Measurements from ENCODE around the gene RIPOR1. TPM values are rescaled to one million over a fixed set of nuclear protein-coding genes. Genes with fewer than 3 reads are reported as not detected.
"Not testable (repeated sequence)": the region's sequence is repeated elsewhere in the genome, so short reads cannot be mapped to it uniquely, and the experiment has no call there.

Gene RIPOR1
- total RNA-seq, 1 donor from 2014 or later, result 74.9 TPM

GRCh38 chr16:67509016-67509415, 19.6 kb upstream of the RIPOR1 start:
- no peak for TF ChIP-seq CTCF (conservative IDR thresholded peaks at IDR 0.05; ENCODE audit: low read depth, low read length)
- H3K4me3 ChIP-seq (ENCODE audit: low read depth, low read length), result no peak overlapping the region
- DNase-seq (ENCODE audit: low read depth), result no peak

- not testable (repeated sequence) for DNase-seq (ENCODE audit: low read depth); H3K4me3 ChIP-seq (ENCODE audit: low read depth, low read length)
These were observed 14.7 kb upstream of the RIPOR1 start for GRCh38 chr16:67513892-67514291.

- TF ChIP-seq CTCF (conservative IDR thresholded peaks at IDR 0.05; ENCODE audit: low read depth, low read length), result peak; percentile 72
- no peak for DNase-seq (ENCODE audit: low read depth)
- H3K4me3 ChIP-seq (ENCODE audit: low read depth, low read length), result no peak overlapping the region
These were observed 14.2 kb upstream of the RIPOR1 start for GRCh38 chr16:67514382-67514828.

GRCh38 chr16:67516296-67517154, 12.1 kb upstream of the RIPOR1 start:
- no peak for TF ChIP-seq CTCF (conservative IDR thresholded peaks at IDR 0.05; ENCODE audit: low read depth, low read length)
- DNase-seq (ENCODE audit: low read depth), result peak; percentile 78
- no peak overlapping the region for H3K4me3 ChIP-seq (ENCODE audit: low read depth, low read length)

- H3K4me3 ChIP-seq (ENCODE audit: low read depth, low read length), result no peak overlapping the region
- DNase-seq (ENCODE audit: low read depth), result no peak
- TF ChIP-seq CTCF (conservative IDR thresholded peaks at IDR 0.05; ENCODE audit: low read depth, low read length), result no peak
These were observed 11.5 kb upstream of the RIPOR1 start for GRCh38 chr16:67517155-67517445.

- H3K4me3 ChIP-seq (ENCODE audit: low read depth, low read length), result no peak overlapping the region
- TF ChIP-seq CTCF (conservative IDR thresholded peaks at IDR 0.05; ENCODE audit: low read depth, low read length), result no peak
- DNase-seq (ENCODE audit: low read depth), result no peak
These were observed 10.8 kb upstream of the RIPOR1 start for GRCh38 chr16:67517661-67518423.

- no peak for DNase-seq (ENCODE audit: low read depth)
- TF ChIP-seq CTCF (conservative IDR thresholded peaks at IDR 0.05; ENCODE audit: low read depth, low read length), result no peak
- H3K4me3 ChIP-seq (ENCODE audit: low read depth, low read length), result no peak overlapping the region
These were observed 10.0 kb upstream of the RIPOR1 start for GRCh38 chr16:67518676-67519075.
